ENCODE data around the gene PTGER3.

The PTGER3 gene

DNA sequence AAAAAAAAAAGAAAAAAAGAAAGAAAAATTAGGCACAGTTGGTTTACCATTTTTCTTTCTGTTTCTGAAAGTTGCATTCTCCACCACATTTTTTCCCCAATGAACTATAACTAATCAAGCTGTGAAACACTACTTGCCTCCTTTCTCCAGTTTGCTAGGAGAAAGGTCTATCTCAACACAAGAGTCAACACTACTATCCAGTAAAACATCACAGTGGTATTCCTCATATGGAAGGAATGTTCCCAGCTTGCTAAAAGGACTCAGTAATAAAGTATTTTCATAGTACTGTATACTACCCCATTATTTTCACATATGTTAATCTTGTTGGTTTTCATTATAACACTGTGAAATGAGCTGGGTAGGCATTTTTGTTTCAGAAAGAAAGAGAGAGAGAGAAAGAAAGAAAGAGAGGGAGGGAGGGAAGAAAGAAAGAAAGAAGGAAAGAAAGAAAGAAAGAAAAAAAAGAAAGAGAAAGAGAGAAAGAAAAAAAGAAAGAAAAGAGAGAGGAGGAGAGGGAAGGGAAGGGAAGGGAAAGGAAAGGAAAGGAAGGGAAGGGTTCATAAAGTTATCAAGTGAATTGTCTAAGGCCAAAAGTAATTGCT is 7.9 kb downstream of the PTGER3 start:
- no peak overlapping the region for H3K27ac ChIP-seq
- TF ChIP-seq ZFX (IDR thresholded peaks at IDR 0.05; ENCODE audit: borderline replicate concordance), result no peak
- TF ChIP-seq CTCF (IDR thresholded peaks at IDR 0.05), result no peak

DNA sequence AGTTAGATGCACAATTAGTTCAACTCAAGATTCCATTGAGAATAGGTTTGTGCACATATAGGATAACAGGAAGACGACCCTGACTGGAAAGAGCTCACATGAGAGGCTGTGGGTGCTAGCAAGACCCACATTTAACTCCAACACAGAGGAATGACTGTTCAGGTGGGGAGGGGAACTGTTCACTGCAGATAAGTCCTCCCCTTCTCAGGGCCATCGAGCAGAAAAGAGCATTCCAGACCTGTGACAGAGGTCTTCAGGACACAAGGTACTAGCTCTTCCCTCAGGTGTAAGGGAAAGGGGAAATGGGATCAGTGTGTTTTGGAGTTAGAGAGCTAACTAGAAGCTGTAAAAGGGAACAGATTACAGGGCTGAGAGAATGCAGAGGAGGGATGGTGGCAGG is 8.7 kb downstream of the PTGER3 start:
- TF ChIP-seq ZFX (IDR thresholded peaks at IDR 0.05; ENCODE audit: borderline replicate concordance) (no peak), CTCF (IDR thresholded peaks at IDR 0.05) (no peak)
- no peak overlapping the region for H3K27ac ChIP-seq

DNA sequence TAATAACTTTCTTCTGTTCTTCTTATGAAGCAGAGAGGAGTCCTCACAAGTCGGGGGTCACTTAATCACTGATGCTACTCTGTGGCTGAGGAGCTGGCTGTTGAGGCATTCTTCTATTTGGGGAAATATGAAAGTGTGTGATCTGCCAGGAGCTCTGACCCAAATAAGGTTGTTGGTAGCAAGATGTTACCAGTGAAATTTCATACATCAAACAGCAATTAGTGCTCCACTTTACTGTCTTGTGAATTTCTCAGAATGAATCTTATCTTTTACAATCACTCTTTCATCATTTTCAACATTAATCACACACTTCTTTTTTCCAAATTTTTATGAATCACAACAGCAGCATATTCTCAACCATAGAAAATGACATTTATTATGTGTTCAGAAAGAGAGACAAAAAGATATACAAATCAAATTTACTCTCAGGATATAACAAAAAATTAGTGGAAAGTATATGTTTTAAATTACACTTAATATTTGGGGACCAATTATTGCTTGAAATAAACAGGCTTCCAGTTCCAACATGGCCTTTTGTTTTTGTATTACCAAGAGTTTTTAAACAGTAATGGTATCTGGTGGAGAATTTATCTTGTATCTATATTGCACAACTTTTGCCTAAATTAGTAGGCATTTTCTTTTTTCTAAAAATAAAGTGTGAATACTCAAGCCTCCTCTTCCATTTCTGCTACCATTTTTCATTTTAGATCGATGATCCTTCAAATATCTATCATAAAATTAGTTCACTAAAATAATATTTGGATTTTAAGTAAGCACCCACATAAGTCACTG is 9.6 kb downstream of the PTGER3 start:
- TF ChIP-seq CTCF (IDR thresholded peaks at IDR 0.05), result no peak
- TF ChIP-seq ZFX (IDR thresholded peaks at IDR 0.05; ENCODE audit: borderline replicate concordance), result no peak
- H3K27ac ChIP-seq, result no peak overlapping the region

- no peak for TF ChIP-seq CTCF (IDR thresholded peaks at IDR 0.05)
- no peak for TF ChIP-seq ZFX (IDR thresholded peaks at IDR 0.05; ENCODE audit: borderline replicate concordance)
- H3K27ac ChIP-seq, result no peak overlapping the region
Observed at GRCh38 chr1:71037066-71037465, 10.6 kb downstream of the PTGER3 start.

DNA sequence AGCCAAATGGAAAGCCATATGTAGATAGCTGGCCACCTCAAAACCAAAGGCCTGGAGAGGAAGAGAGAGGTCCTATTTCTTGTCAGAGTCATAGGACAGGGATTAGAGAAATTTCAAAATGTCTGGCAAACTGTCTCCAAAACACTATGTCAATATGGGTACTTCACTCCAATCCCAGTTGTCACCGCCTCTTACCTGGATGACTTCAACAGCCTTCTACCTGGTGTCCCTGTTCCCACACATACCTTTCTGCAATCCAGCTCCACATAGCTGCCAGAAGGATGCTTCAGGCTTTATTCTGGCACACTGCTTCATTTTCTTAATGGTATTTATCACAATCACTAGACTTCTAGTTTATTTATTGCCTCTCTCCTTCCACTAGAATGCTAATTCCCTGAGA is 14.5 kb downstream of the PTGER3 start:
- H3K27ac ChIP-seq, result no peak overlapping the region
- TF ChIP-seq ZFX (IDR thresholded peaks at IDR 0.05; ENCODE audit: borderline replicate concordance) (no peak), CTCF (IDR thresholded peaks at IDR 0.05) (no peak)

GRCh38 chr1:71031426-71031825 is 16.2 kb downstream of the PTGER3 start:
- no peak overlapping the region for H3K27ac ChIP-seq
- no peak for TF ChIP-seq CTCF (IDR thresholded peaks at IDR 0.05)
- no peak for TF ChIP-seq ZFX (IDR thresholded peaks at IDR 0.05; ENCODE audit: borderline replicate concordance)

DNA sequence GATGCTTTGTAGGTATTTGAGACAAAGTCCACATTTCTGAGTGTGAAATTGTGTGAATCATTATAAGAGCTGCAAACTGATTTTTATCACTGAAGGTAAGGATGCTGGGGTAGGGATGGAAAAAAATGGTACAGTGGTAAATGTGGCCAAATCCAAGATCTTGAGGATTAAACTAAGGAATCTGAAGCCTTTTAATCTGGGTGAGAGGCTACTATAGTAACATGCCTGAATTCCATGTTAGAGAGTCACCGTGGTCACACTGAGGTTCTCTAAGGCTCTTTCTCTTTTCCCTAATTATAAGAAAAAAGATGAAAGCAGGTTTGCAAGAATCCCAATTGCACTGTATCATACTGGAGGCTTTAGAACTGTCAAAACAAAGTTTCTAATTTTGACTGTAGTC is 17.6 kb downstream of the PTGER3 start:
- no peak for TF ChIP-seq ZFX (IDR thresholded peaks at IDR 0.05; ENCODE audit: borderline replicate concordance)
- TF ChIP-seq CTCF (IDR thresholded peaks at IDR 0.05), result no peak
- H3K27ac ChIP-seq, result no peak overlapping the region
